ENCODE results near the gene ZNHIT2.

DNA sequence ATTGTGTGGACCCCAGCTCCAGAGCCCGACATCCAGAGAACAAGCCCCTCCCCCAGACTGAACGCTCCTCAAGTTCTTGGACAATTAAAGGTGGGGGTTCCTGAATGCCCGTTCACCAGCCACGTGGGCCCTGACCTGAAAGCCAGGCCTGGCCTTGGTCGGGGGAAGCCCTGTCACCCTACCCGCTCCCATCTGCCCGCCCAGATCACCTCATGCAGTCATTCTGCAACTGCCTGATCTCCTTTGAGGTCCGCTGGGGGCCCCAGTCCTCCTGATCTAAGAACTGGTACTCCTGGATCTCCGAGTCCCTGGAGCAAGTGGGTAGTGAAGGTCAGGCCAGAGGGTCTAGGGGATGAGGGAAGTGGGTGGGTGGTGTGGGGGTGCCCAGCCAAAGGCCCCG lies 50.1 kb downstream of the ZNHIT2 start:
- TF ChIP-seq, protein P1, sequence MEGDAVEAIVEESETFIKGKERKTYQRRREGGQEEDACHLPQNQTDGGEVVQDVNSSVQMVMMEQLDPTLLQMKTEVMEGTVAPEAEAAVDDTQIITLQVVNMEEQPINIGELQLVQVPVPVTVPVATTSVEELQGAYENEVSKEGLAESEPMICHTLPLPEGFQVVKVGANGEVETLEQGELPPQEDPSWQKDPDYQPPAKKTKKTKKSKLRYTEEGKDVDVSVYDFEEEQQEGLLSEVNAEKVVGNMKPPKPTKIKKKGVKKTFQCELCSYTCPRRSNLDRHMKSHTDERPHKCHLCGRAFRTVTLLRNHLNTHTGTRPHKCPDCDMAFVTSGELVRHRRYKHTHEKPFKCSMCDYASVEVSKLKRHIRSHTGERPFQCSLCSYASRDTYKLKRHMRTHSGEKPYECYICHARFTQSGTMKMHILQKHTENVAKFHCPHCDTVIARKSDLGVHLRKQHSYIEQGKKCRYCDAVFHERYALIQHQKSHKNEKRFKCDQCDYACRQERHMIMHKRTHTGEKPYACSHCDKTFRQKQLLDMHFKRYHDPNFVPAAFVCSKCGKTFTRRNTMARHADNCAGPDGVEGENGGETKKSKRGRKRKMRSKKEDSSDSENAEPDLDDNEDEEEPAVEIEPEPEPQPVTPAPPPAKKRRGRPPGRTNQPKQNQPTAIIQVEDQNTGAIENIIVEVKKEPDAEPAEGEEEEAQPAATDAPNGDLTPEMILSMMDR (IDR thresholded peaks at IDR 0.05): no peak
- no peak for TF ChIP-seq POLR2A (IDR thresholded peaks at IDR 0.05)
